GM18498 (cell line): ENCODE measurements around the gene AMOTL2.

Experiments
- ATAC-seq: cut with Tn5 transposase; IDR thresholded peaks from one replicate; pipeline ENCODE4 v1.9.1; 2021; ENCODE audit warnings: mild to moderate bottlenecking, moderate library complexity; ENCODE audit not compliant: unreplicated experiment

Gene AMOTL2

GRCh38 chr3:134380249-134380648 is 6.0 kb upstream of the AMOTL2 start:
- no peak for ATAC-seq

DNA sequence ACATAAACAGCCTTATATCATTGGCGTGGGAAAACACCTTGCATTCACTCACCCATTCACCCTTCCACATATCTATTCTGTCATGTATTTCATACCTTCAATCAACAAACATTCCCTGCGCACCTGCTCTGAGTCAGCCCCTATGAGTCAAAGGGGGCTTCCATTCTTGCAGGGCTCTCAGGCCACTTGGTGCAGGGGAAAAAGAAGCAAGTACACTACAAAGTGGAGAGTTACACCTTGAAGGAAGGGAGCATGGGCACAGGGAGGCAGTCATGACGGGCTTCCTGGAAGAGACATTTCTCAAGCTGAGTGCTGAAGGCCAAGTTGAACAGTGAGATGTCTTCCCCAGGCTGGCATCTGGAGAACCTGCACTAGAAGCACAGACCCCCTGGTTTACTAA is 4.6 kb upstream of the AMOTL2 start:
- ATAC-seq, result no peak

GRCh38 chr3:134378384-134378783 is 4.1 kb upstream of the AMOTL2 start:
- ATAC-seq, result no peak

- ATAC-seq, result no peak
Observed at GRCh38 chr3:134377896-134378295, 3.6 kb upstream of the AMOTL2 start.

DNA sequence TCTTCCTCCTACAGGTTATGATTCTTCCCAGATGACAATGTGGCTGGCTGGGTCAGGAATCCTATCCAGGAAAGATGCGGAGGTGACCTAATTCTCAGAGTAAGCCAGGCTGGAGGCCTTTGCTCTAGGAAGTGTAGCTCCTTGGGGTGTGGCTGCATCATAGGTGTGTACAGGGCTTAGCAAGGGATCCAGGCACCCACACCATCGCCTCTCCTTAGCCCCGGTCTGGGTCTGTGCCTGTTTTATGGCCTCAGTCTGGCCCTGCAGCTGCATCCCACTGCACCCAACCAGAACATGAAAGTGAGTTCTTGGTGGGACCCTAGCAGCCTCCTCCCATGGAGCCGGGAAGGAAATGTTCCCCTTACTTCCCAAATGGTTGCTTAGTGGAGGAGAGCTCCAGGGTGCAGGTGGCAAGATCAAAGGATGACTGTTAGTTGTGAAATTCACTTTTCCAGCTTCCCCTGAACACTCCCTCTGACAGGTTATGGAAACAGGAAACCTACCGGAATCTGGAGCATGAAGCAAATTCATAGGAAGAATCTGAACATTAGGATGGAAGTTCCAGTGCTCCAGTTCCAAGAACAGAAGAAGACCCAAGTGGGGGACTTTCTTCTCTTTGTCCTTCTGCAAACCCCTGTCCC is 2.7 kb upstream of the AMOTL2 start:
- no peak for ATAC-seq

- ATAC-seq, result no peak
Observed at GRCh38 chr3:134376385-134376765, 2.1 kb upstream of the AMOTL2 start.

DNA sequence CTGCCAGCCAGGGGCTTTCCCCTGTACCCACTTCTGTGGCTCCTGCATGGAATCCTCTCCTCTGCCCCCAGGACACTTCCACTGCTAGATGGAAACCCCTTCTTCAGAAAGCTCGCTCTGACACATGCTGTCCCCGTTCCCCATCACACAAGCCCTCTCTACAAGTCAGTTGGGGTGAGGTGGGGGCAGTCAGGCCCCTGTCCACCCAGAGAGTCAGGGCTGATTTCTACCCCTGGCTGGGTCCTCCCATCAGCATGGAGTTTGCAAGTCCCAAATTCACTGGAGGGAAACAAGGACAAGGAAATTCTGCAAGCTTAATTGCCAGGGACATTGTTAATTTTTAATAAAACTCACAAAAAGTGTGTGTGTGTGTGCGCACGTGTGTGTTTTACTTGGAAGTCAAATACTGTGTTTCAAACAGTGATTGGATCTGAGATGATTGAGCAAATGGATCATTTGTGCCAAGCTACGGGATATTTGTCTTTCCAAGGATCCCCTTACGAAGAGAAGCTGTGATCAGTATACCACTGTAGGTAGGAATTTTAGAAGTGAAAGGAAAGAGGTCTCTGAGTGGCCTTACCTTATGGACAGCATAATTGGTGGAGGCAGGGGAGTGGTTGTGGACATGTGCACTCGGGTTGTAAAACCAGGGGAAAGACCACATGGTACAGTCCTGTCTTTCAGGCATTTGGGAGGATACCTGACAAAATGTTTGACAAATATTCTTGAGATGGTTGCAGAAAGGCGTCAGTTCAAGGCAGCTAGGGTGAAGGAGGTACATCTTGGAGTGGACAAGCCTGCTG is 1.5 kb upstream of the AMOTL2 start:
- no peak for ATAC-seq

DNA sequence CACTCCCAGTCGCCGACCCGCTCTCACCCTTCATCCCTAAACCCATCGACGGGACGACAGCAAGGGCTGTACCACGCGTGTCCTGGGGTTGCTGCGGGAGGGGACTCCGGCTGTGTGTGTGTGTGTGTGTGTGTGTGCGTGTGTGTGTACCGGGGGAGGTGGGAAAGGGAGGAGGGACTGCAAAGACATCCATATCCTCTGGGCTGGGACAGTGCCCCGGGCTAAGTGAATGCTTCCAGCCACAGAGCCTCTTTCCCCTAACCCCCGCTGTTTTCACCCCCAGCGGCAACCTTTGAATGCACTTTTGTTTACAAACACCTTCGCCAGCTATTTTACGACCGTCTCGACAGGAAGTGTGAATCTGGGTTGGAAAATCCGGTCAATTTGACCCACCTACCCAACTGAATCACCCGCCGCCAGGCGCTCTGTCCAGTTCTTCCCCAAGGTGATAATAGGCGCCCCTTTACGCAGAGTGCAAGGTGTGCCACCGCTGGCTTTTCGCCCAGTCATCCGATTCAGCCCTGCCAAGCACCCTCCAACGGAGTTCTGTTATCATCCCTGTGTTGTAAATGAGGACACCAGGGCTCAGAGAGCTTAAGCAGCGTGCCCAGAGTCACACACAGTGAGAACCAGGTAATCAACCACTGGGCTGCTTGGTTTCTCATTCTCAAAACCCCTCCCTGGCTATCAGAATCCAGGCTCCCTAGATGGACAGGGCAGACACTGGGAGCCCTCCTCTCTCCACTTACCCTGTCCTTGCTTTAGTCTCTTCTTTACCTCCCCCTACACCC is 739 bp upstream of the AMOTL2 start:
- no peak for ATAC-seq

DNA sequence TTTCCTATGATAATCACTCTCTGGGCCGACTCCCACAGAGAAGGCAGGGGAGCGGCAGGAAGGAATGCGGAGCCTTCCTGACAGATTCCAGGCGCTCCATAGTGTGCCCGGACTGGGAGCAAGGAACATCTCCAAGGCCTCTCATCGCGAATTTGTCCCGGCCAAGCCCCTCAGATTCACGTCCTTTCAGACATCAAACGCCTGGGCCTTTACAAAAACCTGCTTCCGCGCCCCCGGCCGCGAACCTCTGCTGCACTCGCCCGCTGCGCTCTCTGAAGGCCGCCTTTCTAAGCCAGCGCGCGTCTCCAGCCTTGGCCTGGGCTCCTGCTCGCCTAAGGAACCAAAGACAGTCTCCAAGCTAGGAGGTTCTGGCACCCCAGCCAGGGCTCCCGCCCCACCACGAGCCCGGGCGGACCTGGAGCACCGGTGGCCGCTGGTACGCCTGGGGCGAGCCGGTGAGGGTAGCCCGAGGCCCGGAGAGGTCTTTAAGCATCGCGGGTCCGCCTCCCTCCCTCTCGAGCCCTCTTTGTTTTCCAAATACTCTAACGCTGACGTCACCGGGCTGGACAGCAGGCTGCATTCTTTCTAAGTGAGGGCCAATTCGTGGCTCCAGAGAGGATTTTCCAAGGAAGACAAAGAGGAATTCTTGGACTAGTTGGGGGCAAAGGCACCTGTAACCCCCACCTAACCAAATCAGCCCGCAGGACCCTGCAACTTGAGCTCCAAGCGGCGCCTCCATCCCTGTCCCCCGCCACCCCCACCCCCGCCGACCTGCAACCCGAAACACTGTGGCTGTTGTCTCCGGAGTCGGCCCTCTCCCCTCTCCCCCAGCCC is 759 bp downstream of the AMOTL2 start:
- ATAC-seq, result no peak

DNA sequence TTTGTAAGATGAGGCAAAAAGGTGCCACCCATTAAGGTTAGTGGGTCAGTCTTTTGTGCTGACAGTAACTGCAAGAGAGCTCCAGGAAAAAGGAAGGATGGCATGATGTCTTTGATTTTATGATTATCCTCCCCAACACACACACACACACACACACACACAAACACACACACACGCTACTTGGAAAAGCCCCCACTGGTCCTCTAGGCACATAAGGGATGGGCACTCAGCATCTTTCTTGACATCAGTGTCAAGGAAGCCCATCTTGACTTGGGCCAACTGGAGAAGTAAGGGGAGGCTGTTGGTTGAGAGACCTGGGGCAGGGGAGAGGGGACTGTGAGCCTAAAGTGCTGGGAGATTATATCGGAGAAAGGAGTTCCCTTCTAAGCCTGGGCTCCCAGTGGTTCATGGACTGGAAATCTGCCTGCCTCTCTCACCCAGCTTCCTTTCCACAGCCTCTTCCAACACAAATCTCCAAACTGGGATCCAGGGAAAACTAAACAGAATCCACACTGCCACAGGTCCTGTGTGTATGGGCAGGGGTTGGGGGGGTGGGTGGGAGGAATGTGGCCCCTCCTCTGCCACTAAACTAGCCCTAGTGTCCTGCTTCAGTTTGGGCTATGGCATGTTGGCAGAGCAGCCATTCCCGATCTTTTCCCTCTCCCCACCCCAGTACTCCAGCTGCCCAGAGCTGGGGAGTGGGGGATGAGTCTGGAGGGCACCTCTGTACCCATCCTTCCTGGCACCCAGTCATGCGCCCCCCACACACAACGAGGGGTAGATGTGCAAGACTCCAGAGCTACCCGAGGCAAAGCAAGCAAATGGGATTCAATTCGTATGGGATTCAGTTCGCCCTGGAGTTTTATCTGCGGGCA is 1.6 kb downstream of the AMOTL2 start:
- no peak for ATAC-seq

DNA sequence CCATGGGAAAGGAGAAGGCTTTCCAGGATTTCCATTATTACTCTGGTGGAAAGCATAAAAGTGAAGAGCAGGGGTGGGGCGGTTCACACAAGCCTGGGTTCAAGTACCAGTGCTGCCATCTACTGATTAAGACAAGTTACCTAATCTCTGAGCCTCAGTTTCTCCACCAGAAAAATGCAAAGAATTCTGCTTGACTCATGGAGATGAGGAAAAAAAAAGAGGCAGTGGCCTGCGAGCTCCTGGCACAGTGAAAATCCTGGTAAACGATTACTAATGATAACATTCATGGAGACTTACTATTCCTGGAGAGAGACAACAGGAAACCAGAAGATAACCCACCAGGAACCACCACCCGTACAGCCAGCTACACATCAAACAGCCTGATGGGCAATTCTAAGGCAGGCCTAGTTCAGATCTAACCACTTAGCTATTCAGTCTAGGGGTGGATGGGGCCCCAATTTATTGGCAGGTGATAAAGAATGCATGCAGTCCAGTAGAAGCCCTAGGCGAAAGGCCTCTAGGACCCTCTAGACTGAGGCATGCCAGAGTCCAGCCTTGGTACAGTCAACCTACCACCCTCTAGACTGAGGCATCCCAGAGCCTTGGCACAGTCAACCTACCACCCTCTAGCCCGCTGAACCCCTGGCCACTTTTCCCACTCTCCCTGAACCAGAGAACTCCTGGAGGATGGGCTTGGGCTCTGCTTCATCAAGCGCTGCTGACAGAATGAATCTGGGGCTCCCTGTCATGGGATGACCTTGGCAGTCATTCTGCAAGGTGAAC is 2.5 kb downstream of the AMOTL2 start:
- no peak for ATAC-seq

DNA sequence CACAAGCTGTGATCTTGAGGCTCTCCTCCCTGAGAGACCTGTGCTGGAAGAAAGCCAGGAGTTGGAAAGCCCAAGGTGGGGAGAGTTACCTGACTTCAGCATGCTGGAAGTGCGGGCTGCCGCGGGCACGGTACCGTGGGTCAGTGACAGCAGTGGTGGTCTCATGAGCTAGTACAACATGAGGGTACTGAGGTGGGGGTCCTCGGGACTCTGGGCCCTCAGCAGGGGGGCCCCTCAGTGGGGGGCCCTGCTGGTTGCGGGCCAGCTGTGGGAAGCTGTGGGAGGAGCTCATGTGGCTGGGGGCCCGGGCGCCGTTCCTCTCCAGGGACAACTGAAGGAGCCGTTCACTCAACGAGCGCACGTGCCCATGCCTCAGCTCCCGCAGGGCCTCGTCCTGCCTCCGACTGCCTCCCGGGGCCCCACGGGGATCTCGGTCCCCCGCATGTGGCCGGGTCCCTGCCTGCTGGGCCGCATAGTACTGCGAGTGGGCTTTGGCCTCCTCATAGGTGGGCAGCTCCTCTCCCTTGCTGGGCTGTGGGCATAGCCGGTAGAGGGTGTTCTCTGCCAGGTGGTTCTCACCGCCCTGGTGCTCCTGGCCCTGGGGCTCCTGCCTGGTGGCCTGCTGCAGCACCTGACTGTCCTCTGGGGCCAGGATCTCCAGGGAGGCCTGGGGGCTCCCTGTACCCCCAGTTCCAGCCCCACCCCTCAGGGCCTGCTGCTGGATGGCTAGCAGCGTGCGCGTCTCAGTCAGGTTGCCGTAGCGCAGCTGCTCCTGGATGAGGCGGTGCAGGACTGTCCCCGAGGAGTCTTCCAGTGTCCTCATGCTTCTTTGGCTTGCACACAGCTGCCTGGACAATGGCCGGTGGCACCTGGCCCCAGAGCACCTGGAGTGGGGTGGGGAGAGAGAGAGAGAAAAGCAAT is 3.4 kb downstream of the AMOTL2 start:
- no peak for ATAC-seq

- no peak for ATAC-seq
Observed at GRCh38 chr3:134369861-134370596, 4.2 kb downstream of the AMOTL2 start.

DNA sequence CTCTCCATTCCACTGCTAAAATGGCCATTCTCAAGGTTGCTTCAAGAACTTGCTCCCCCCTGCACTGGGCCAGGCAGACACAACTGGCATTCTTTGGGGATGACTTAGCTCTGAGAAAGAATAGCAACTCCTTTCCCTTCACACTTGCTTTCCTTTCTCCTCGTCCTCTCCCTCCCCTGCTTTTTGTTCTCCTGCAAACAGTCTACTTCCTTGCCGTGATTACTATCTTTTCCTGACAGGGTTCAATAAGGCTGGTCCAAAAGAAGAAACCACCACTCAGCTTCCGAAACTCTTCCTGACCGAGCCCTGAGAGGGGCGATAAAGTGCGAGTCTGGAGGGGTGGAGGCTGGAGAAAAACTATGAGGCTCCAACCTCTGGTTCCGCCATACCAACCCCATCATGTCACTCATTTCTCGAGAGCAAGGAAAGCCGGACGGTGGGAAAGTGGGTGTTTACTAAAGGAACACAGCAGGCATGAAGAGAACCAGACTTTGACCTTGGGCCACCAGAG is 5.0 kb downstream of the AMOTL2 start:
- no peak for ATAC-seq

DNA sequence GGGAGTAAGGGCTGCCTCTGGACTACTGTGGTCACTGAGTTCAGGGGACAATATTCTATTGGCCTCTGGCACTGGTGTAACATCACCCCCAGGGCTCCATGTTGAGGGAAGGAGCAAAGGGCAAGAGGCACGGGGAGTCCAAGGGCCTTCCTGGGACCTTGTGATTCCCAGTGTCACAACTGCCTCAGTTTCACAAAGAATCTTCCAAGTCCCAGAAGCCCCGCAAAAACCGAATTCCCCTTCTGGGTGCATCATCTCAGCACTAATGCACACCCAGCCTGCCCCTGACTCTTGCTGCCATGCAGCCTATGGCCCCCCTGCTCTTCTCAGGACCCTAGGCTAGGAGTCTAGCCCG is 5.5 kb downstream of the AMOTL2 start:
- no peak for ATAC-seq

GRCh38 chr3:134367869-134368750 is 6.1 kb downstream of the AMOTL2 start:
- no peak for ATAC-seq
